K562 (cell line): Measurements from ENCODE around the gene PIP4K2C. TPM values are rescaled to one million over a fixed set of nuclear protein-coding genes. Genes with fewer than 3 reads are reported as not detected.
A peak's percentile ranks its signal among the peaks of the same experiment; 100 is the strongest.

ENCODE experiments used
- ARID1B ChIP-seq: fragments of 450-650 bp; IDR thresholded peaks from 2 replicates; pipeline ENCODE4 v1.6.1; 2016; ENCODE audit warnings: antibody characterized with exemption, mild to moderate bottlenecking, inconsistent platforms
- CBX3 ChIP-seq, 2 experiments: IDR thresholded peaks; 1 replicate in 1 of 2; 2 replicates in 1 of 2; pipeline ENCODE4 v1.6.1; 2012; ENCODE audit warnings: inconsistent platforms in 2 of 2, low read length in 2 of 2, borderline replicate concordance in 1 of 2, control low read depth in 1 of 2
- ESRRA ChIP-seq: fragments of 450-650 bp; IDR thresholded peaks from 2 replicates; pipeline ENCODE4 v1.6.1; 2014; ENCODE audit warnings: low read depth, mild to moderate bottlenecking, moderate library complexity, borderline replicate concordance
- FOXJ2 ChIP-seq: fragments of 200-800 bp; sonication (Bioruptor generic); IDR thresholded peaks from 2 replicates; pipeline ENCODE4 v1.6.1; 2016; ENCODE audit warnings: missing genetic modification characterization, missing compliant biosample characterization
- MYNN ChIP-seq, 2 experiments: sonication (generic); formaldehyde crosslinking in 1 of 2; IDR thresholded peaks; 2 replicates each; pipeline versions ENCODE4 v1.5.0 to v1.6.1; 2016 to 2020; ENCODE audit warnings: antibody characterized with exemption in 1 of 2, missing genetic modification reagents in 1 of 2
- NFIC ChIP-seq: fragments of 450-650 bp; IDR thresholded peaks from 2 replicates; pipeline ENCODE4 v1.6.1; 2017; ENCODE audit warnings: mild to moderate bottlenecking, inconsistent platforms
- NR4A1 ChIP-seq, 2 experiments: fragments of 250-450 bp in 1 of 2; fragments of 450-650 bp in 1 of 2; sonication (Bioruptor Pico) in 1 of 2; IDR thresholded peaks; 2 replicates each; pipeline versions ENCODE4 v1.4.0 to v1.6.1; 2016 to 2020; ENCODE audit warnings: mild to moderate bottlenecking in 2 of 2, missing compliant biosample characterization in 1 of 2, missing genetic modification characterization in 1 of 2, moderate library complexity in 1 of 2
- PHF21A ChIP-seq: fragments of 450-650 bp; IDR thresholded peaks from 2 replicates; pipeline ENCODE4 v1.6.1; 2017; ENCODE audit warnings: low read depth, borderline replicate concordance
- SAP30 ChIP-seq: fragments of 200-600 bp; sonication (generic); IDR thresholded peaks from 2 replicates; pipeline ENCODE4 v1.6.1; 2012; ENCODE audit warnings: borderline replicate concordance, low read depth, mild to moderate bottlenecking, moderate library complexity, low read length, control low read depth, inconsistent platforms; ENCODE audit not compliant: insufficient read depth, poor library complexity, severe bottlenecking
- SMAD2 ChIP-seq: fragments of 150-350 bp; IDR thresholded peaks from 2 replicates; pipeline ENCODE4 v1.6.1; 2014; ENCODE audit warnings: low read depth, mild to moderate bottlenecking, low read length
- SMAD3 ChIP-seq: fragments of 450-650 bp; formaldehyde crosslinking; conservative IDR thresholded peaks from 2 replicates; pipeline ENCODE4 v1.4.0; 2020; ENCODE audit warnings: mild to moderate bottlenecking
- SMC3 ChIP-seq: conservative IDR thresholded peaks from 2 replicates; pipeline ENCODE4 v1.6.1; 2011; ENCODE audit warnings: low read depth, low read length, improper control_type of control experiment; ENCODE audit not compliant: insufficient read depth
- ZNF354B ChIP-seq: fragments of 250-450 bp; sonication (Bioruptor Pico); IDR thresholded peaks from 2 replicates; pipeline ENCODE4 v1.4.0; 2020
- ZNF436 ChIP-seq: fragments of 250-450, 450-650 bp; sonication (Bioruptor Pico); formaldehyde crosslinking; IDR thresholded peaks from 2 replicates; pipeline ENCODE4 v1.7.0; 2020; ENCODE audit warnings: mild to moderate bottlenecking
- polyA plus RNA-seq, 8 experiments: library from polyadenylated mRNA; depleted of rRNA in 4 of 8; stranded (reverse) in 5 of 8; unstranded in 3 of 8; fragments of >200 nt; fragmentation: Nextera tagmentation in 2 of 8; fragmentation: Illumina TruSeq in 1 of 8; extraction: Ambion mirVana in 2 of 8; extraction: Trizol in 1 of 8; gene quantifications; 2 replicates each; pipeline versions ENCODE4 v1.2.1 to v1.2.3, GENCODE V29; 2011 to 2014; ENCODE audit warnings: inconsistent platforms in 1 of 8, missing spikeins in 1 of 8
- total RNA-seq, 7 experiments: library from RNA; depleted of rRNA in 6 of 7; stranded (reverse); fragments of >200 nt in 6 of 7; fragmentation: Illumina TruSeq in 2 of 7; extraction: Trizol in 2 of 7; gene quantifications; 2 replicates each; pipeline versions ENCODE4 v1.2.1 to v1.2.3, GENCODE V29; 2011 to 2021; ENCODE audit warnings: low replicate concordance in 1 of 7
- TF ChIP-seq, protein P1 (sequence below), 2 experiments: fragments of 450-650 bp; conservative IDR thresholded peaks; 2 replicates each; pipeline ENCODE4 v1.6.1; 2017; ENCODE audit warnings: mild to moderate bottlenecking in 2 of 2, moderate library complexity in 2 of 2
- TF ChIP-seq, protein P2 (sequence below), 2 experiments: fragments of 450-650 bp; IDR thresholded peaks; 2 replicates each; pipeline ENCODE4 v1.6.1; 2016
- TF ChIP-seq, protein P3 (sequence below): sonication (generic); formaldehyde crosslinking; IDR thresholded peaks from 2 replicates; pipeline ENCODE4 v1.8.1; 2023; ENCODE audit warnings: mild to moderate bottlenecking, missing genetic modification reagents
- TF ChIP-seq, protein P4 (sequence below): fragments of 450-650 bp; IDR thresholded peaks from 2 replicates; pipeline ENCODE4 v1.6.1; 2017; ENCODE audit warnings: mild to moderate bottlenecking, moderate library complexity

Gene PIP4K2C
- total and polyA plus RNA-seq, 9 of the 15 experiments (the other 6 are each of a cell fraction or from before 2014, with no cell fraction given), result 9.0 to 41.4 (median 18.3) TPM

DNA sequence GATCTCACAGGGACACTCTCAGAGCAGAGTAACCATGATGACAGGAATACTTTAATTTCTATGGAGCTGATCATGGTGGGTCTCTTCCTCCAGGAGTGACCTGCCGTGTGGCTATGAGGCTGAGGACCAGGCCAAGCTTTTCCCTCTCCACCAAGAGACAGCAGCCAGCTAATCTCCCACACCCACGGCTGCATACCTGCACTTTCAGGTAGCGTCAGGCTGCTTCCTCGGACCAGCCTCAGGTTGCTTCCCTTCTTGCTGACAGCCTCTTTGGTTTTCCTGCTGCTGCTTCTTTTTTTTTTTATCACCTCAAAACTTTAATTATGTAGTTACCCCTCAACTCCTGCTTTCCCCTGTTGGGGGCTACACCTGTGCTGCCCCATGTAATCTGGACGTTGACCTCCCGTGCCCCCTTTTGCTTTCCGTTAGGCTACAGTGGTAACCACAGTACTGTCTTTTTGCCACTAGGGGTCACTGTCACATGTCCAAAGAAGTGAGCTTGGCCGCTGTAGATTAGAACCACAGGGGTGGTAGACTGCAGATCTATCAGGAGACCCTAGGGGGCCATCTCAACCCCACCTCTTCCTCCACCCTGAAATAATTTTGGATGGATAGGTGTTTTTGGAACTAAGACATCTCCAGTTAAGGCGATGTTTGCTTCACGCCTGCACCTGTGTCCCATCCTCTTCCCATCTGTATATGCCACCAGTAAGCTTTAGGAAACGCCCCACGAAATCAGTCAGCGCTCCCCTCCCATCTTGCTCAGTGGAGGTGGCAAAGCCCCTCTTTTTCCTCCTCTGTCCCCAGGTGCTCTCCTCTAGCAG, 7.8 kb upstream of the PIP4K2C start (continued):
- TF ChIP-seq SAP30 (no peak), NFIC (peak; percentile 16; the same call in 1 of the 2 replicates), MYNN (IDR thresholded peaks at IDR 0.05) (0 out of 2 replicates have a peak, but pooled peaks have one; percentile 62), MYNN (CRISPR knock-in tag; IDR thresholded peaks at IDR 0.05) (no peak), PHF21A (peak; percentile 88; the same call in 1 of the 2 replicates), ZNF354B (CRISPR knock-in tag) (no peak), SMAD2 (no peak), ZNF436 (CRISPR knock-in tag) (peak; percentile 5; the same call in 1 of the 2 replicates), ESRRA (peak; percentile 77; the same call in 1 of the 2 replicates), SMAD3 (CRISPR knock-in tag) (0 out of 2 replicates have a peak, but pooled peaks have one; percentile 42), SMC3 (peak; percentile 92), NR4A1 (CRISPR knock-in tag; IDR thresholded peaks at IDR 0.05) (0 out of 2 replicates have a peak, but pooled peaks have one; percentile 11), NR4A1 (tag; IDR thresholded peaks at IDR 0.05) (no peak), FOXJ2 (tag) (no peak), ARID1B (0 out of 2 replicates have a peak, but pooled peaks have one; percentile 9), CBX3 (IDR thresholded peaks at IDR 0.05; ENCODE audit: borderline replicate concordance in 1 of 2, low read length in 2 of 2) (no peak)
- TF ChIP-seq, protein P1, sequence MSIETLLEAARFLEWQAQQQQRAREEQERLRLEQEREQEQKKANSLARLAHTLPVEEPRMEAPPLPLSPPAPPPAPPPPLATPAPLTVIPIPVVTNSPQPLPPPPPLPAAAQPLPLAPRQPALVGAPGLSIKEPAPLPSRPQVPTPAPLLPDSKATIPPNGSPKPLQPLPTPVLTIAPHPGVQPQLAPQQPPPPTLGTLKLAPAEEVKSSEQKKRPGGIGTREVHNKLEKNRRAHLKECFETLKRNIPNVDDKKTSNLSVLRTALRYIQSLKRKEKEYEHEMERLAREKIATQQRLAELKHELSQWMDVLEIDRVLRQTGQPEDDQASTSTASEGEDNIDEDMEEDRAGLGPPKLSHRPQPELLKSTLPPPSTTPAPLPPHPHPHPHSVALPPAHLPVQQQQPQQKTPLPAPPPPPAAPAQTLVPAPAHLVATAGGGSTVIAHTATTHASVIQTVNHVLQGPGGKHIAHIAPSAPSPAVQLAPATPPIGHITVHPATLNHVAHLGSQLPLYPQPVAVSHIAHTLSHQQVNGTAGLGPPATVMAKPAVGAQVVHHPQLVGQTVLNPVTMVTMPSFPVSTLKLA (conservative IDR thresholded peaks at IDR 0.05), result peak in 1 of 2 experiments; percentile 35; a peak in 1 of 4 replicates
- TF ChIP-seq, protein P2, sequence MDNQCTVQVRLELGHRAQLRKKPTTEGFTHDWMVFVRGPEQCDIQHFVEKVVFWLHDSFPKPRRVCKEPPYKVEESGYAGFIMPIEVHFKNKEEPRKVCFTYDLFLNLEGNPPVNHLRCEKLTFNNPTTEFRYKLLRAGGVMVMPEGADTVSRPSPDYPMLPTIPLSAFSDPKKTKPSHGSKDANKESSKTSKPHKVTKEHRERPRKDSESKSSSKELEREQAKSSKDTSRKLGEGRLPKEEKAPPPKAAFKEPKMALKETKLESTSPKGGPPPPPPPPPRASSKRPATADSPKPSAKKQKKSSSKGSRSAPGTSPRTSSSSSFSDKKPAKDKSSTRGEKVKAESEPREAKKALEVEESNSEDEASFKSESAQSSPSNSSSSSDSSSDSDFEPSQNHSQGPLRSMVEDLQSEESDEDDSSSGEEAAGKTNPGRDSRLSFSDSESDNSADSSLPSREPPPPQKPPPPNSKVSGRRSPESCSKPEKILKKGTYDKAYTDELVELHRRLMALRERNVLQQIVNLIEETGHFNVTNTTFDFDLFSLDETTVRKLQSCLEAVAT (IDR thresholded peaks at IDR 0.05), result peak in 1 of 2 experiments; percentile 35; a peak in 1 of 4 replicates
- TF ChIP-seq, protein P3, sequence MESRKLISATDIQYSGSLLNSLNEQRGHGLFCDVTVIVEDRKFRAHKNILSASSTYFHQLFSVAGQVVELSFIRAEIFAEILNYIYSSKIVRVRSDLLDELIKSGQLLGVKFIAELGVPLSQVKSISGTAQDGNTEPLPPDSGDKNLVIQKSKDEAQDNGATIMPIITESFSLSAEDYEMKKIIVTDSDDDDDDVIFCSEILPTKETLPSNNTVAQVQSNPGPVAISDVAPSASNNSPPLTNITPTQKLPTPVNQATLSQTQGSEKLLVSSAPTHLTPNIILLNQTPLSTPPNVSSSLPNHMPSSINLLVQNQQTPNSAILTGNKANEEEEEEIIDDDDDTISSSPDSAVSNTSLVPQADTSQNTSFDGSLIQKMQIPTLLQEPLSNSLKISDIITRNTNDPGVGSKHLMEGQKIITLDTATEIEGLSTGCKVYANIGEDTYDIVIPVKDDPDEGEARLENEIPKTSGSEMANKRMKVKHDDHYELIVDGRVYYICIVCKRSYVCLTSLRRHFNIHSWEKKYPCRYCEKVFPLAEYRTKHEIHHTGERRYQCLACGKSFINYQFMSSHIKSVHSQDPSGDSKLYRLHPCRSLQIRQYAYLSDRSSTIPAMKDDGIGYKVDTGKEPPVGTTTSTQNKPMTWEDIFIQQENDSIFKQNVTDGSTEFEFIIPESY (CRISPR knock-in tag), result 0 out of 2 replicates have a peak, but pooled peaks have one; percentile 32
- TF ChIP-seq, protein P4, sequence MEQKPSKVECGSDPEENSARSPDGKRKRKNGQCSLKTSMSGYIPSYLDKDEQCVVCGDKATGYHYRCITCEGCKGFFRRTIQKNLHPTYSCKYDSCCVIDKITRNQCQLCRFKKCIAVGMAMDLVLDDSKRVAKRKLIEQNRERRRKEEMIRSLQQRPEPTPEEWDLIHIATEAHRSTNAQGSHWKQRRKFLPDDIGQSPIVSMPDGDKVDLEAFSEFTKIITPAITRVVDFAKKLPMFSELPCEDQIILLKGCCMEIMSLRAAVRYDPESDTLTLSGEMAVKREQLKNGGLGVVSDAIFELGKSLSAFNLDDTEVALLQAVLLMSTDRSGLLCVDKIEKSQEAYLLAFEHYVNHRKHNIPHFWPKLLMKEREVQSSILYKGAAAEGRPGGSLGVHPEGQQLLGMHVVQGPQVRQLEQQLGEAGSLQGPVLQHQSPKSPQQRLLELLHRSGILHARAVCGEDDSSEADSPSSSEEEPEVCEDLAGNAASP, result no peak; the same call in 1 of the 2 replicates
